SU-DHL-6 (cell line): Measurements from ENCODE around the gene BARHL2.

ENCODE experiments used
- H2AFZ ChIP-seq: fragments of 200-600 bp; sonication (generic); 2 replicates; pipeline ENCODE4 v1.6.1; 2014; ENCODE audit warnings: low read depth, mild to moderate bottlenecking, moderate library complexity, mixed read lengths, antibody characterized with exemption, low read length; ENCODE audit not compliant: severe bottlenecking
- H3F3A ChIP-seq: fragments of 200-600 bp; shearing (Covaris generic); 2 replicates; pipeline ENCODE4 v1.6.0; 2016; ENCODE audit warnings: antibody characterized with exemption, mild to moderate bottlenecking; ENCODE audit not compliant: insufficient read depth
- H3K27ac ChIP-seq: fragments of 200-600 bp; sonication (generic); 2 replicates; pipeline ENCODE4 v1.5.1; 2016; ENCODE audit warnings: low read depth, mild to moderate bottlenecking, low read length, moderate library complexity, mixed read lengths
- H3K27me3 ChIP-seq: fragments of 200-600 bp; sonication (generic), shearing (Covaris generic); 2 replicates; pipeline ENCODE4 v1.6.0; 2014; ENCODE audit warnings: mild to moderate bottlenecking, low read length
- H3K36me3 ChIP-seq: fragments of 200-600 bp; sonication (generic); 2 replicates; pipeline ENCODE4 v1.6.1; 2014; ENCODE audit warnings: mild to moderate bottlenecking, low read length, mixed read lengths
- H3K4me2 ChIP-seq: fragments of 300-600, 200-600 bp; shearing (Covaris generic), sonication (generic); 2 replicates; pipeline ENCODE4 v1.6.0; 2014; ENCODE audit warnings: low read length, low read depth, mild to moderate bottlenecking; ENCODE audit not compliant: poor library complexity, severe bottlenecking
- H3K4me3 ChIP-seq: fragments of 200-600 bp; sonication (generic); 2 replicates; pipeline ENCODE4 v1.5.1; 2014; ENCODE audit warnings: antibody characterized with exemption, low read length, mild to moderate bottlenecking, mixed read lengths; ENCODE audit not compliant: insufficient read depth, poor library complexity, severe bottlenecking
- H3K79me2 ChIP-seq: fragments of 200-600 bp; sonication (generic); 2 replicates; pipeline ENCODE4 v1.6.1; 2014; ENCODE audit warnings: mild to moderate bottlenecking, low read length, moderate library complexity; ENCODE audit not compliant: insufficient read depth
- H3K9ac ChIP-seq: fragments of 200-600 bp; sonication (generic); 2 replicates; pipeline ENCODE4 v1.7.0; 2014; ENCODE audit warnings: mild to moderate bottlenecking, low read length
- H3K9me2 ChIP-seq: fragments of 200-600 bp; sonication (generic); replicated peaks from 2 replicates; pipeline ENCODE4 v1.6.1; 2014; ENCODE audit warnings: low read length; ENCODE audit not compliant: insufficient read depth
- H3K9me3 ChIP-seq: fragments of 200-600 bp; sonication (generic); 2 replicates; pipeline ENCODE4 v1.6.1; 2014; ENCODE audit warnings: low read length, mixed read lengths; ENCODE audit not compliant: insufficient read depth
- H4K20me1 ChIP-seq: fragments of 200-600 bp; sonication (generic); 2 replicates; pipeline ENCODE4 v1.6.1; 2014; ENCODE audit warnings: low read depth, mild to moderate bottlenecking, antibody characterized with exemption, low read length, moderate library complexity, mixed read lengths
- EZH2phosphoT487 ChIP-seq: fragments of 200-600 bp; sonication (generic), shearing (Covaris generic); conservative IDR thresholded peaks from 2 replicates; pipeline ENCODE4 v1.6.1; 2018; ENCODE audit warnings: mild to moderate bottlenecking, antibody characterized with exemption, low read length, moderate library complexity, mixed read lengths
- TF ChIP-seq, protein P1 (sequence below): fragments of 200-600 bp; sonication (generic); IDR thresholded peaks from one replicate; pipeline ENCODE4 v1.5.1; 2017; ENCODE audit warnings: antibody characterized with exemption, mild to moderate bottlenecking, low read length, moderate library complexity; ENCODE audit not compliant: insufficient read depth, poor library complexity, severe bottlenecking

Gene BARHL2

DNA sequence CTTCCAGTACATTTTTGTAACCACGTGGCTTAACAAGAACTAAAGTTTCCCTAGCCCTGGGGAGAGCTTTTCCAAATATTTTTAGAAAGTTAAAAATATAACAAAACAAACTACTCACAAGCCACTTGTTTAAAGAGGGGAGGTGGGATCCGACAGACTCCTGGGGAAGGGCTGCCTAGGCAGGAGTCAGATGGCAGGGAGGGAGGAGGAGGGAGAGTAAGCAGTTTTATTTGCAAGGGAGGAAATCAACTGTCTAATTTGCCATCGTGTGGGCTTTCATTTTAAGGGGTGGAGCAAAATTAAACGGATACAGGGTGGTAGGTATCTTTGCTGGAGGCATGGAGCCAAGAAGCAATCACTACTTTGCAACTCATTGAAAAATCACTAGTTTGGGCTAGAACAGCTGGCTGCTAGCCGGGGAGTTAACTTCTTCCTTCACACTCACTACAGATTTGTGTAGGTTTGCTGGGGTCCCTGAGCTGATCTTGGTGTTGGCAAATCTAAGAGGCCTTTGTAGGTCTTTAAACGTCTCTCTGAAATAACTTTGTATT is 8.8 kb downstream of the BARHL2 start:
- Histone ChIP-seq H3K4me2 (no peak overlapping the region), H4K20me1 (no peaks in the 10 kb centered on the region), H2AFZ (no peak overlapping the region), H3K9ac (no peak overlapping the region), H3K79me2 (no peaks in the 10 kb centered on the region), H3F3A (no peaks in the 10 kb centered on the region), H3K9me2 (no peaks in the 10 kb centered on the region), H3K9me3 (no peaks in the 10 kb centered on the region), H3K27ac (no peak overlapping the region), H3K36me3 (no peaks in the 10 kb centered on the region), H3K4me3 (no peak overlapping the region), H3K27me3 (no peaks in the 10 kb centered on the region; the same call in 1 of the 2 replicates)
- no peak for TF ChIP-seq EZH2phosphoT487
- TF ChIP-seq, protein P1, sequence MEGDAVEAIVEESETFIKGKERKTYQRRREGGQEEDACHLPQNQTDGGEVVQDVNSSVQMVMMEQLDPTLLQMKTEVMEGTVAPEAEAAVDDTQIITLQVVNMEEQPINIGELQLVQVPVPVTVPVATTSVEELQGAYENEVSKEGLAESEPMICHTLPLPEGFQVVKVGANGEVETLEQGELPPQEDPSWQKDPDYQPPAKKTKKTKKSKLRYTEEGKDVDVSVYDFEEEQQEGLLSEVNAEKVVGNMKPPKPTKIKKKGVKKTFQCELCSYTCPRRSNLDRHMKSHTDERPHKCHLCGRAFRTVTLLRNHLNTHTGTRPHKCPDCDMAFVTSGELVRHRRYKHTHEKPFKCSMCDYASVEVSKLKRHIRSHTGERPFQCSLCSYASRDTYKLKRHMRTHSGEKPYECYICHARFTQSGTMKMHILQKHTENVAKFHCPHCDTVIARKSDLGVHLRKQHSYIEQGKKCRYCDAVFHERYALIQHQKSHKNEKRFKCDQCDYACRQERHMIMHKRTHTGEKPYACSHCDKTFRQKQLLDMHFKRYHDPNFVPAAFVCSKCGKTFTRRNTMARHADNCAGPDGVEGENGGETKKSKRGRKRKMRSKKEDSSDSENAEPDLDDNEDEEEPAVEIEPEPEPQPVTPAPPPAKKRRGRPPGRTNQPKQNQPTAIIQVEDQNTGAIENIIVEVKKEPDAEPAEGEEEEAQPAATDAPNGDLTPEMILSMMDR, result no peak

- Histone ChIP-seq H2AFZ (no peak overlapping the region), H3K27me3 (no peaks in the 10 kb centered on the region; the same call in 1 of the 2 replicates), H3K4me3 (no peak overlapping the region), H3K9me2 (no peaks in the 10 kb centered on the region), H3K36me3 (no peaks in the 10 kb centered on the region), H3K4me2 (no peak overlapping the region), H4K20me1 (no peaks in the 10 kb centered on the region), H3K27ac (no peak overlapping the region), H3K9me3 (no peaks in the 10 kb centered on the region), H3K9ac (no peak overlapping the region), H3K79me2 (no peaks in the 10 kb centered on the region), H3F3A (no peaks in the 10 kb centered on the region)
- no peak for TF ChIP-seq EZH2phosphoT487
- TF ChIP-seq, protein P1, result no peak
Observed at GRCh38 chr1:90707363-90707710, 9.8 kb downstream of the BARHL2 start.

DNA sequence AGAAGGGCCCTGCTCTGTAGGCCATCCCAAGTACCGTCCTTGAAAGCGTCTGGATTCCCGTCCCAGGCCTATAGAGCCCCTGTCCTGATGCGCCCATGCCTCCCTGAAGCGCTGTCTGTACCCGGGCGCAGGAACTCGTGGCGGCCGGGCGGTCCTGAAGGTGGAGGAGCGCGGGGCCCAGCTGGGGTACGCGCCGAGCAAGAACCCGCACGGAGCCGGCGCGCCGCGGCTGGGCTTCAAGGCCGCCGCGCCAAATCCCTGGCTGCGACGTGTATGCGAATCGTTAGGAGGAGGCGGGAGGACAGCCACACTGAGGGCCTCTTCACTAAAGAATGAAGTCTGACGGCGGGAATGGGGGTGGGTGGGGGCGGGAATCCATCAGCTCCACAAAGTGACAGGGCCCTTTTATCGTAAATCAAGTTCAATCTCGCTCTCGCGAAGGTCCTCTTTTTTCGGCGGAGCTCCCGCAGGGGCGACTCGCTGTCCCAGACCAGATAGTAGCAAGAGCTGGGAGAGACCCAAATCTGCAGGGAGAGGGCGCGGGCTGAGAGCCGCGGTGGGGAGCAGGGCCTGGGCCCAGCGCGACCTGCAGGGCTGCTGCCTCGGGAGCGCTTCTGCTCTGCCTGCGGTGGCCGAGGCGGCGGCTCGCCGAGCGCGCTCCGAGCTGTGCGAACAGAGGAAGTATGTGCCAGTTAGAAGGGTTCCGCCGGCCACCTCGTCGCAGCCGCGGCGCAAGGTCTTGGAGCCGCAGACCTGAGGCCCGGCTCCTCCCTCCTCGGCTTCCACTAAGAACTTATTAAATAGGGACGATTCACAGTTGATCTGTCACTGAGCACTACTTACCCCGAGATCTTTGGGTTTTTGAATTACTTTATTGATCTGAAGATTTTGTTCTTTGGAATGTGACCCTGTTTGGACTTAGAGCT is 10.4 kb downstream of the BARHL2 start:
- Histone ChIP-seq H3K4me3 (no peak overlapping the region), H3K9ac (no peak overlapping the region)

More for the DNA sequence above, 10.4 kb downstream of the BARHL2 start:
- no peaks in the 10 kb centered on the region; the same call in 1 of the 2 replicates for H3K27me3 ChIP-seq
- H4K20me1 ChIP-seq, result no peaks in the 10 kb centered on the region
- H3K9me3 ChIP-seq, result no peaks in the 10 kb centered on the region
- H3F3A ChIP-seq, result no peaks in the 10 kb centered on the region
- H3K79me2 ChIP-seq, result no peaks in the 10 kb centered on the region
- H3K36me3 ChIP-seq, result no peaks in the 10 kb centered on the region
- no peak for TF ChIP-seq EZH2phosphoT487
- TF ChIP-seq, protein P1, result no peak
- H2AFZ ChIP-seq, result no peak overlapping the region
- no peaks in the 10 kb centered on the region for H3K9me2 ChIP-seq
- no peak overlapping the region for H3K4me2 ChIP-seq
- H3K27ac ChIP-seq, result no peak overlapping the region
